Raji (cell line): ENCODE measurements around the gene N4BP2.

Experiments used
- POLR2A ChIP-seq: IDR thresholded peaks from 2 replicates; pipeline ENCODE4 v1.6.1; 2011; ENCODE audit warnings: low read depth, low read length, control low read depth; ENCODE audit not compliant: insufficient read depth

The N4BP2 gene

GRCh38 chr4:40056716-40057585 is at the start of gene N4BP2:
Gene N4BP2, plus strand, starts transcription at chr4:40056850. Its CDS starts 40,491 bp downstream, at chr4:40097341.
- TF ChIP-seq POLR2A, result peak; percentile 47; the same call in 1 of the 2 replicates

- no peak for TF ChIP-seq POLR2A
These were observed 40.6 kb upstream of the N4BP2 start for GRCh38 chr4:40016007-40016406.

- no peak for TF ChIP-seq POLR2A
These were observed 36.4 kb upstream of the N4BP2 start for GRCh38 chr4:40020221-40020620.

DNA sequence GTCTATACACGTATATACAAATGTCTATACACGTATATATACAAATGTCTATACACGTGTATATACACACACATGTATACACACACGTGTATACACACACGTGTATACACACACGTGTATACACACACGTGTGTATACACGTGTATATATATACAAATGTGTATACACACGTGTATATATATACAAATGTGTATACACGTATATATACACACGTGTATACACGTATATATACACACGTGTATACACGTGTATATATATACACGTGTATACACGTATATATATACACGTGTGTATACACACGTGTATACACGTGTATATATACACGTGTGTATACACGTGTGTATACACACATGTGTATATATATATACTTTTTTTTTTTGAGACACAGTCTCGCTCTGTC is 23.9 kb upstream of the N4BP2 start:
- no peak for TF ChIP-seq POLR2A

DNA sequence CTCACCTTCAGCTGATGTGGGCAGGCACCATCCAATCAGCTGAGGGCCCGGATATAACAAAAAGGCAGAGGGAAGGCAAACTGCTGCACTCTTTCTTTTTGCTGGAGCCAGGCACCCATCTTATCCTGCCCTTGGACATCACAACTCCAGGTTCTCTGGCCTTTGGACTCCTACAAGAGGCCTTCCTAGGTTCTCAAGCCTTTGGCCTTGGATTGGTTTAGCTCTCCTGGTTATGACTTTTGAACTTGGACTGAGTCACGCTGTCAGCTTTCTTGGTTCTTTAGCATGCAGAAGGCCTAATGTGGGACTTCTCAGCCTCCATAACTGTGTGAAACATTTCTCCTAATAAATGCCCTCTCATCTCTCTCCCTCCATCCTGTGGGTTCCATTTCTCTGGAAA is 23.0 kb upstream of the N4BP2 start:
- no peak for TF ChIP-seq POLR2A

DNA sequence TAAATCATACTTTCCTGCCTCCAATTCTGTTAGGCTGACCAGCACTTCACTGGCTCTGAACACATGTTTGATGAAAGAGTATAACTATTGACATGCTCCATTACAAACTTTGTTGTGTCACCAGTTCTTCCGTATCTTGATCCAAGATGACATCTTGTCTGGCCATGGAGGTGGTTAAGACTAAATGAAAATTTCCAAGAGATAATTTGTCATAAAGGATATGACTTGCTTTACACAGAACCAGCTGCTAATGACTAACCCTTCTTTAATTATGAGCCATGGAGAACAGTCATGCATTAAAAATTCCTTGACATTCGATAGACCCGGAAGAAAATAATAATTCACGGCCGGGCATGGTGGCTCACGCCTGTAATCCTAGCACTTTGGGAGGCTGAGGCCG is 17.7 kb upstream of the N4BP2 start:
- no peak for TF ChIP-seq POLR2A

DNA sequence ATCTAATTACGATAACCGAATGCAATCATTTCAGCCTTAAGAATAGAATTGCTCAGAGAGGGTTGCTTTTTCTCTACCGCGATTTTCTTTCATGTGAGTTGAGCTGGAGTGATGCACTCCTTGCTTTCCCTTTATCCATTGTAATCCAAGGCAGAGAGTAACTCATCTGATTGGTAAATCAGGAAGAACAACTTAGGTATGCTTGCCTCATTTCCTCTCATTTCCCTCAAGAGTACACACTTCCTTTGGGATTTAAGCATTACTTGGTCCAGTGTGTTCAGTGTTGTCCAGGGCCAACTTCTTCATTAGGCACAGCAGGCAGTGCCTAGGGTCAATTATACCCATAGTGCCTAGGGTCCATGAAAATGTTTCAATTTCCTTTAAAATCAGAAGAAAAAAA is 15.7 kb upstream of the N4BP2 start:
- TF ChIP-seq POLR2A, result no peak

GRCh38 chr4:40043786-40044185 is 12.9 kb upstream of the N4BP2 start:
- no peak for TF ChIP-seq POLR2A

DNA sequence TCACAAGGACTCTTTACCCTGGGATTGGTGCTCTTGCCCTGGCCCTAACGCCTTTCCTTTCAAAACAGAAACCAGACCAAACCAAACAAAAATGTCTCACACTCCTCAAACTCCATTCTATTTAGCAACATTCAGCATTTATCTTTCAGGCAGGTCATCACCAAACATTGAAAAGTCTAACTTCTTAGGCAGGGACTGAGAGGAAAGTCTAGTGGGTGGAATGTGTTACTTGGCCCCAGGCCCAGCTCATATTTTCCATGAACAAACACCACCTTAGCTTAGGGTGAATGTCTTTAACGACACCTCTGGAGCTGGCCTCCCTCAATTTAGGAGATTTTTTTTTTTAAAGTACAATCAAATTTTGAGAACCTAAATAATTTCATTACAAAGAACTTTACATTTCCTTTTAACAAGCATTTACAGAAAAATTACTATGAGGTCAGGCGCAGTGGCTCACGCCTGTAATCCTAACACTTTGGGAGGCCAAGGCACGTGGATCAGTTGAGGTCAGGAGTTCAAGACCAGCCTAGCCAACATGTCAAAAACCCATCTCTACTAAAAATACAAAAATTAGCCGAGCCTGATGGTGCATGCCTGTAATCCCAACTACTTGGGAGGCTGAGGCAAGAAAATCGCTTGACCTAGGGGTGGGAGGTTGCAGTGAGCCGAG is 10.2 kb upstream of the N4BP2 start:
- no peak for TF ChIP-seq POLR2A

DNA sequence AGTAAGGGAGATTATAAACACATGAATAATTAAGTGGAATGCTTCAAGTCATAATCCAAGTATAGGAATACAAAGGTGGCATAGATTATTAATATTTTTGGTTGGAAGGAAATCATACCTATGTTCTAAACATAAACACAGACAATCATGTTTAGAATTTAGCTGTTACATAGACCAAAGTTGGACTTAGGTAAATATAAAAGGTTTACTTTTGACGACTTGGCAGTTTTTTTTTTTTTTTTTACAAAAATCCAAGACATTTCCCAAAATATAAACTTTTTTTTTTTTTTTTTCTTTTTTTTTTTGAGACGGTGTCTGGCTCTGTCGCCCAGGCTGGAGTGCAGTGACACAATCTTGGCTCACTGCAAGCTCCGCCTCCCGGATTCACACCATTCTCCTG is 3.5 kb upstream of the N4BP2 start:
- TF ChIP-seq POLR2A, result no peak

GRCh38 chr4:40055511-40055862 is 1.2 kb upstream of the N4BP2 start:
- TF ChIP-seq POLR2A, result no peak

DNA sequence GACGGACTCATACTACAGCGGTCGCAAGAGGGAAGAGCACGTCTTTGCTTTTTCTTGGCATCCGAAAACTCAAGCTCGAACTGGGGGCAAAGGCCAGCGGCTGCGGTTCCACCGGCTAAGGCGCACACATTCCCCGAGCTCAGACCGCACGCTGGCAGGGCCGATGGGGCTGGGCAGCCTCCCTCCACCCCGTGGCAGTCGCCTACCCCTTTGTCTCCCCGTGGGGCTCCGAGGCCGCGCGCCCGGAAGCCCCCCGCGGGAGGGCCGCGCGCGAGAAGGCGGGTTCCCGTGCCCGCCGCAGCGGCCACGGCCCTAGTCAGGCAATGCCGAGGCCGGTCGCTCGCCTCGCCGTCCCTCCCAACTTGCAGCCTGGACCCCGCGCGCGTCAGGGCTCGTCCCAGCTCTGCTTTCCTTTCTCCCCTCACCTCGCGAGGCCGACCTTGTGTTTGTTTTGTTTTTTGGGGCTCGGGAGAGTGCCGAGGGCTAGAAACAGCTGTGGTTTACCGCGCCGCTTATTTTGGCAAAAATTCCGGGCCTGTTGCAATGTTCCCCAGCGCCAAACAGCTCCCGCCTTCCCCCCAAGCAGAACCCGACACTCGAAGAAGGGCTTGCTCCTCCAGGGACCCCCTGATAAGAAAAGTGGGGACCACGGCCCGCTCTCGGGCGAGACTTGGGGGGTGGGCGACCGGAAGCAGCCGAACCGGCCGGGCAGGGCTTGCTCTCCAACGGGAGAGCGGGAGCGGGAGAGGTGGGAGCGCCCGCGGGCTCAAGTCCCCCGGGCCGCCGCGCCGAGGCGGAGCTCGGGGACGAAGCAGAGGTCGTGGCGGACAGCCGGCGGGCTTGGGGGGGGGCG is 561 bp upstream of the N4BP2 start:
- peak; percentile 47 for TF ChIP-seq POLR2A

DNA sequence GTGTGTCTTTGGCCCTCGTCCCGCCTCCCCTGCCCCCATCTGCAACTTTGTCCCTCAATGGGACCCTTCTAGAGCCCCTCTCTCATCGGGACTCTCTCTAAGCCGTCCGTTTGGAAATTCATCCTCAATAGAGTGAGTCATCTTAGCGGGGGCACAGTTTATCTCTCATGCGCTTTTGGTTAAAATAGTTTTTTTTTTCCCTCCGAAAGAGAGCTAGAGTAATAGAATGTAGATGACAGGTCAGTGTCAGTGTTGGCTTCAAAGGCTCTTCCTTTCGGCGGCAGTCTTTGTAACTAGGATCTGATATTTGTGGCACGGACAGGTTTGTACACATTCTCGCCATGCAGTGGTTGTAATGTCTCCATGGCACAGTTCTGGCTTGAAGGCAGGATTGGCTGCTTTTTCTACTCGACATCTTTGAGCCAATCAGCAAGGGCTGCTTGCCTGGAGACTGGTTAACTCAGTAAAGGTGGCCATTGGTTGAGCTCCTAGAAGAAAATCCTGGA is 989 bp downstream of the N4BP2 start:
- TF ChIP-seq POLR2A, result peak; percentile 67

- TF ChIP-seq POLR2A, result no peak
These were observed 1.5 kb downstream of the N4BP2 start for GRCh38 chr4:40058121-40058520.

DNA sequence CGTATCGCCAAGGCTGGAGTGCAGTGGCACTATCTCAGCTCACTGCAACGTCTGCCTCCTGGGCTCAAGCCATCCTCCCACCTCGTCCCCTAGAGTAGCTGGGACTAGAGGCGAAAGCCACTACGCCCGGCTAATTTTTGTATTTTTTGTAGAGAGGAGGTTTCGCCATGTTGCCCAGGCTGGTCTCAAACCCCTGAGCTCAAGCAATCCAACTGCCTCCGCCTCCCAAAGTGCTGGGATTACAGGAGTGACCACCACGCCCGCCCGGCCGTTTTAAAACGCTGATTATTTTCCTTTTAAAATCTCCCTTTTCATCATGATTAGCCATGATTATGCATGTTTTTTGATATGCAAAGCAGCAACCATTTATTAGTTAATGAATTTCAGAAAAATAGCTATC is 2.2 kb downstream of the N4BP2 start:
- TF ChIP-seq POLR2A, result no peak
